GM12892 (cell line): ENCODE measurements around the gene ANK3.

Experiments used
- POLR2A ChIP-seq: IDR thresholded peaks from 2 replicates; pipeline ENCODE4 v1.6.1; 2011; ENCODE audit warnings: low read depth, low read length, control low read depth
- POLR2AphosphoS5 ChIP-seq: IDR thresholded peaks from 2 replicates; pipeline ENCODE4 v1.6.1; 2011; ENCODE audit warnings: low read depth, low read length, control low read depth

DNA sequence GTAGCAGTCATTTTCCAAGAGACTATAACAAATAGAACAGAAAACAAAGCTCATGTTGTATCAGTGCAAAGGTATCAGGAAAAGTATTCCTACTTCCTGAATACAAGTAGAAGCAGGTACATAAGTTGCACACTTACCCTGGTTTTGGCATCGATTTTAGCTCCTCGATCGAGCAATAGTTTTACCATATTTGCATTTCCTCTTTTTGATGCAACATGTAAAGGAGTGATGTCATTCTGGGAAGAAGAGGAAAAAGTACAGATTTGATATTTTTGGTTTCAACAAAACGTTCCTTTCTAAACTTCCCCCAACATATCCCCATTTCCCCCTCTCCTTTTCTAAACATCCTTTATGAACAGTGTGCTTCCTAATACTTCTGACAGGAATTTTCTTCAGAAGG, 155.1 kb downstream of the ANK3 start:
- TF ChIP-seq POLR2AphosphoS5, result no peak
- no peak for TF ChIP-seq POLR2A
